HG03571 (cell line): ENCODE results near the gene OTOF.

Source experiments
- ATAC-seq: cut with Tn5 transposase; IDR thresholded peaks from one replicate; pipeline ENCODE4 v1.9.1; 2021; ENCODE audit not compliant: unreplicated experiment

Gene OTOF

GRCh38 chr2:26421961-26422360 lies 56.0 kb downstream of the OTOF start:
- no peak for ATAC-seq

GRCh38 chr2:26414311-26414710 lies 63.6 kb downstream of the OTOF start:
- ATAC-seq, result no peak

GRCh38 chr2:26412091-26412673 lies 65.7 kb downstream of the OTOF start:
- ATAC-seq, result no peak

- ATAC-seq, result no peak
These were observed 66.5 kb downstream of the OTOF start for GRCh38 chr2:26411419-26411818.

GRCh38 chr2:26410764-26411243 lies 67.1 kb downstream of the OTOF start:
- no peak for ATAC-seq

GRCh38 chr2:26409785-26410184 lies 68.1 kb downstream of the OTOF start:
- no peak for ATAC-seq

- ATAC-seq, result no peak
These were observed 70.4 kb downstream of the OTOF start for GRCh38 chr2:26407526-26407925.
